GM12892 (cell line): Measurements from ENCODE around the gene C11orf42.

ENCODE experiments used
- POLR2A ChIP-seq: IDR thresholded peaks from 2 replicates; pipeline ENCODE4 v1.6.1; 2011; ENCODE audit warnings: low read depth, low read length, control low read depth
- POLR2AphosphoS5 ChIP-seq: IDR thresholded peaks from 2 replicates; pipeline ENCODE4 v1.6.1; 2011; ENCODE audit warnings: low read depth, low read length, control low read depth
- TAF1 ChIP-seq: IDR thresholded peaks from 2 replicates; pipeline ENCODE4 v1.6.1; 2011; ENCODE audit warnings: low read depth, mild to moderate bottlenecking, control low read depth, low read length, borderline replicate concordance

DNA sequence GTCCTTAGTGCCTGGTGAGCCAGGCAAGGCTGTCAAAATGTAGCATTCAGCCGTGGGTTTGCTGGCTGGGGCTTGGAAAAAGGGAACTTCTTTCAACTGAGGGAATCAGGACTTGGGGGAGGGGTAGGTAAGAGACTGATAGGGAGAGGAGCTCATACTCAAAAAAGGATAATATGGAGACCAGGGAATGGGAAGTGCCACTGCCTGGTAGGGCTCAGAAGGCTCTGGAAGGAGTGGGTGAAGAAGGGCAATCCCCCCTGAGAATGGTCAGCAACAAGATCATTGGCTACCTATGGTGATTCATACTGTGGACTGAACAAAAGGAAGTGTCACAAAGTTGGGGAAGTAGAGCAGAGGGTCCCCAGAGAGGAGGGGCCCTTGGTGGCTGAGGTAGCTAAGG is 35.4 kb downstream of the C11orf42 start:
- TF ChIP-seq TAF1: no peak
- TF ChIP-seq POLR2AphosphoS5: no peak
- TF ChIP-seq POLR2A: no peak
